NCI-H2196 (cell line): Measurements from ENCODE around the gene SNX8.
"Not testable (repeated sequence)": the region's sequence is repeated elsewhere in the genome, so short reads cannot be mapped to it uniquely, and the experiment has no call there.

ENCODE experiments used
- DNase-seq: peaks from one replicate; lab custom pipeline; 2025; ENCODE audit not compliant: unreplicated experiment; lab: John Stamatoyannopoulos, UW

SNX8 gene

GRCh38 chr7:2290877-2291276 is 23.4 kb downstream of the SNX8 start:
- DNase-seq: no peak

- no peak for DNase-seq
Observed at GRCh38 chr7:2289621-2290020, 24.6 kb downstream of the SNX8 start.

GRCh38 chr7:2289111-2289586 is 25.1 kb downstream of the SNX8 start:
- no peak for DNase-seq

GRCh38 chr7:2288503-2288902 is 25.7 kb downstream of the SNX8 start:
- no peak for DNase-seq

- no peak for DNase-seq
Observed at GRCh38 chr7:2287745-2288144, 26.5 kb downstream of the SNX8 start.

GRCh38 chr7:2283074-2283473 is 31.2 kb downstream of the SNX8 start:
- DNase-seq: no peak

GRCh38 chr7:2282185-2282751 is 32.0 kb downstream of the SNX8 start:
- no peak for DNase-seq

- DNase-seq: no peak
Observed at GRCh38 chr7:2281541-2281940, 32.7 kb downstream of the SNX8 start.

GRCh38 chr7:2280424-2280823 is 33.8 kb downstream of the SNX8 start:
- no peak for DNase-seq

GRCh38 chr7:2279896-2280295 is 34.3 kb downstream of the SNX8 start:
- DNase-seq: no peak

GRCh38 chr7:2278026-2278425 is 36.2 kb downstream of the SNX8 start:
- DNase-seq: no peak

GRCh38 chr7:2276107-2276506 is 38.1 kb downstream of the SNX8 start:
- no peak for DNase-seq

GRCh38 chr7:2275101-2275500 is 39.1 kb downstream of the SNX8 start:
- no peak for DNase-seq

- no peak for DNase-seq
Observed at GRCh38 chr7:2274666-2275065, 39.6 kb downstream of the SNX8 start.

GRCh38 chr7:2273866-2274265 is 40.4 kb downstream of the SNX8 start:
- no peak for DNase-seq

- DNase-seq: no peak
Observed at GRCh38 chr7:2272031-2272430, 42.2 kb downstream of the SNX8 start.

GRCh38 chr7:2271273-2272026 is 42.8 kb downstream of the SNX8 start:
- DNase-seq: no peak

- DNase-seq: no peak
Observed at GRCh38 chr7:2270495-2270894, 43.7 kb downstream of the SNX8 start.

GRCh38 chr7:2269991-2270460 is 44.2 kb downstream of the SNX8 start:
- DNase-seq: no peak

- not testable (repeated sequence) for DNase-seq
Observed at GRCh38 chr7:2269089-2269990, 44.9 kb downstream of the SNX8 start.

- no peak for DNase-seq
Observed at GRCh38 chr7:2266911-2267310, 47.3 kb downstream of the SNX8 start.

GRCh38 chr7:2264158-2264557 is 50.1 kb downstream of the SNX8 start:
- DNase-seq: no peak
